Measurements from ENCODE around the gene LRRC37B. TPM values are rescaled to one million over a fixed set of nuclear protein-coding genes. Genes with fewer than 3 reads are reported as not detected.
"Not testable (repeated sequence)": the region's sequence is repeated elsewhere in the genome, so short reads cannot be mapped to it uniquely, and the experiment has no call there.

The LRRC37B gene
- total RNA-seq, 1 experiment from 2014 or later = 19.1 TPM

DNA sequence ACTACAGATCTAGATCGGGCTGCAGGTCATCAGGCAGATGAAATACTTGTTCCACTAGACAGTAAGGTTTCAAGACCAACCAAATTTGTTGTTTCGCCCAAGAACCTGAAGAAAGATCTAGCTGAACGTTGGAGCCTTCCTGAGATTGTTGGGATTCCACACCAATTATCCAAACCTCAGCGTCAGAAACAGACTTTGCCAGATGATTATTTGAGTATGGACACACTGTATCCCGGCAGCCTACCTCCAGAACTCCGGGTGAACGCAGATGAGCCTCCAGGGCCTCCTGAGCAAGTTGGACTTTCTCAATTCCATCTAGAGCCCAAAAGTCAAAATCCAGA lies 14.4 kb downstream of the LRRC37B start:
- no CpG with 5 or more reads among the region's 7 CpGs for WGBS (ENCODE audit: extremely low coverage, insufficient read length, low lambda C conversion rate)
- Histone ChIP-seq H3K4me2 (ENCODE audit: insufficient read depth, insufficient read length, low read length) (no peak overlapping the region), H3K9me3 (ENCODE audit: control insufficient read depth, low read depth, low read length) (no peaks in the 10 kb centered on the region), H2AK5ac (ENCODE audit: insufficient read length, low read length) (no peak overlapping the region), H2BK15ac (ENCODE audit: low read depth, low read length) (no peak overlapping the region), H2BK5ac (ENCODE audit: insufficient read length, low read length) (no peak overlapping the region), H3K79me2 (ENCODE audit: insufficient read depth, low read length) (no peaks in the 10 kb centered on the region), H2AFZ (ENCODE audit: low read length) (no peak overlapping the region), H3K27ac (ENCODE audit: insufficient read length, low read depth, low read length) (no peak overlapping the region), H3K23ac (ENCODE audit: insufficient read length, low read depth, low read length) (no peak overlapping the region), H3K14ac (ENCODE audit: insufficient read depth, low read length) (no peak overlapping the region), H3K4me1 (ENCODE audit: insufficient read depth, low read length) (no peaks in the 10 kb centered on the region), H4K20me1 (ENCODE audit: control insufficient read depth, insufficient read depth, insufficient read length) (no peaks in the 10 kb centered on the region), H2BK20ac (ENCODE audit: low read depth, low read length, poor library complexity, severe bottlenecking) (no peak overlapping the region), H3K27me3 (ENCODE audit: insufficient read depth, low read length) (no peaks in the 10 kb centered on the region), H3K18ac (ENCODE audit: insufficient read length, low read depth, low read length) (no peak overlapping the region), H3K79me1 (ENCODE audit: insufficient read depth, low read depth, low read length, poor library complexity, severe bottlenecking) (no peaks in the 10 kb centered on the region), H3T11ph (ENCODE audit: low read length) (no peak overlapping the region), H4K5ac (ENCODE audit: insufficient read length, low read depth, low read length) (no peak overlapping the region), H4K8ac (replicated peaks; ENCODE audit: insufficient read length, low read depth, low read length) (no peak overlapping the region), H2BK120ac (ENCODE audit: low read depth, low read length, poor library complexity, severe bottlenecking) (no peak overlapping the region), H2BK12ac (ENCODE audit: insufficient read length, low read depth, low read length) (no peak overlapping the region), H3K23me2 (ENCODE audit: insufficient read length, low read depth, low read length, poor library complexity, severe bottlenecking) (no peaks in the 10 kb centered on the region), H3K9ac (ENCODE audit: extremely low read depth, insufficient read length, low read length) (no peak overlapping the region), H4K91ac (ENCODE audit: insufficient read length, low read depth, low read length) (no peak overlapping the region), H3K56ac (ENCODE audit: insufficient read length, low read depth, low read length) (no peak overlapping the region), H3K4ac (ENCODE audit: low read depth, low read length) (no peak overlapping the region)
- Mint-ChIP-seq H3K27ac (no peak overlapping the region), H3K27me3 (ENCODE audit: low read depth) (no peaks in the 10 kb centered on the region), H3K9me3 (no peaks in the 10 kb centered on the region), H3K4me3 (no peak overlapping the region), H3K4me1 (no peaks in the 10 kb centered on the region), H3K36me3 (ENCODE audit: insufficient read depth in 1 of 3, low read depth in 3 of 3) (peaks cover 5 to 30% (median 28%) of the 10 kb centered on the region in 3 experiments; a peak in 5 of 7 replicates)
- DNase-seq = no peak
- TF ChIP-seq CTCF (conservative IDR thresholded peaks at IDR 0.05) = no peak

- not testable (repeated sequence) for H2BK12ac ChIP-seq (ENCODE audit: insufficient read length, low read depth, low read length); H3K27me3 ChIP-seq (ENCODE audit: insufficient read depth, low read length); H3K27ac Mint-ChIP-seq; H3T11ph ChIP-seq (ENCODE audit: low read length); H3K27ac ChIP-seq (ENCODE audit: insufficient read length, low read depth, low read length); H3K23ac ChIP-seq (ENCODE audit: insufficient read length, low read depth, low read length); H4K20me1 ChIP-seq (ENCODE audit: control insufficient read depth, insufficient read depth, insufficient read length); H2AFZ ChIP-seq (ENCODE audit: low read length); H3K4ac ChIP-seq (ENCODE audit: low read depth, low read length); H2BK5ac ChIP-seq (ENCODE audit: insufficient read length, low read length); H3K79me1 ChIP-seq (ENCODE audit: insufficient read depth, low read depth, low read length, poor library complexity, severe bottlenecking); H3K27me3 Mint-ChIP-seq (ENCODE audit: low read depth); H4K8ac ChIP-seq (replicated peaks; ENCODE audit: insufficient read length, low read depth, low read length); DNase-seq; H3K23me2 ChIP-seq (ENCODE audit: insufficient read length, low read depth, low read length, poor library complexity, severe bottlenecking); H3K9me3 Mint-ChIP-seq; H2BK120ac ChIP-seq (ENCODE audit: low read depth, low read length, poor library complexity, severe bottlenecking); H3K4me1 Mint-ChIP-seq; H3K9me3 ChIP-seq (ENCODE audit: control insufficient read depth, low read depth, low read length); H2BK20ac ChIP-seq (ENCODE audit: low read depth, low read length, poor library complexity, severe bottlenecking); H4K91ac ChIP-seq (ENCODE audit: insufficient read length, low read depth, low read length); H3K18ac ChIP-seq (ENCODE audit: insufficient read length, low read depth, low read length); H2AK5ac ChIP-seq (ENCODE audit: insufficient read length, low read length); H2BK15ac ChIP-seq (ENCODE audit: low read depth, low read length); H3K79me2 ChIP-seq (ENCODE audit: insufficient read depth, low read length); H3K4me3 Mint-ChIP-seq; H3K56ac ChIP-seq (ENCODE audit: insufficient read length, low read depth, low read length); H3K4me2 ChIP-seq (ENCODE audit: insufficient read depth, insufficient read length, low read length); H4K5ac ChIP-seq (ENCODE audit: insufficient read length, low read depth, low read length); H3K14ac ChIP-seq (ENCODE audit: insufficient read depth, low read length); H3K4me1 ChIP-seq (ENCODE audit: insufficient read depth, low read length); H3K9ac ChIP-seq (ENCODE audit: extremely low read depth, insufficient read length, low read length)
- no CpG with 5 or more reads among the region's 5 CpGs for WGBS (ENCODE audit: extremely low coverage, insufficient read length, low lambda C conversion rate)
- H3K36me3 Mint-ChIP-seq (ENCODE audit: insufficient read depth in 1 of 3, low read depth in 3 of 3) = peaks cover 8 to 36% (median 28%) of the 10 kb centered on the region in 3 experiments; a peak in 5 of 7 replicates
Measured at GRCh38 chr17:32022554-32022953, 15.4 kb downstream of the LRRC37B start.

All from H9 (cell line).